ENCODE data around the gene ADGRF3.

DNA sequence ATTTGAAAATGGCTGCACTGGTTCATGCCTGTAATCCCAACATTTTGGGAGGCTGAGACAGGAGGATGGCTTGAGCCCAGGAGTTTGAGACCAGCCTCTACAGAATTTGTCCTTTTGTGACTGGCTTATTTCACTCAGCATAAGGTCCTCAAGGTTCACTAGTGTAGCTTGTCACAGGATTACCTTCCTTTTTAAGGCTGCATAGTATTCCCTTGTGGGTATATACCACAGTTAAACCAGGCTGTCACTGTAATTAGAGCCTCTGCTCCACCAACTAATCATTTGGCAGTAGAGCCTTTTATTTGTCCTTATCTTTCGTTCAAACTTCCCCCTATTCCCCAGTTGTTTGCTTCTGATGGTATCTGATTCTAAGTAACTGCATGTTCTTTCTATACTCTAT, 51.1 kb downstream of the ADGRF3 start:
- TF ChIP-seq, protein P1, sequence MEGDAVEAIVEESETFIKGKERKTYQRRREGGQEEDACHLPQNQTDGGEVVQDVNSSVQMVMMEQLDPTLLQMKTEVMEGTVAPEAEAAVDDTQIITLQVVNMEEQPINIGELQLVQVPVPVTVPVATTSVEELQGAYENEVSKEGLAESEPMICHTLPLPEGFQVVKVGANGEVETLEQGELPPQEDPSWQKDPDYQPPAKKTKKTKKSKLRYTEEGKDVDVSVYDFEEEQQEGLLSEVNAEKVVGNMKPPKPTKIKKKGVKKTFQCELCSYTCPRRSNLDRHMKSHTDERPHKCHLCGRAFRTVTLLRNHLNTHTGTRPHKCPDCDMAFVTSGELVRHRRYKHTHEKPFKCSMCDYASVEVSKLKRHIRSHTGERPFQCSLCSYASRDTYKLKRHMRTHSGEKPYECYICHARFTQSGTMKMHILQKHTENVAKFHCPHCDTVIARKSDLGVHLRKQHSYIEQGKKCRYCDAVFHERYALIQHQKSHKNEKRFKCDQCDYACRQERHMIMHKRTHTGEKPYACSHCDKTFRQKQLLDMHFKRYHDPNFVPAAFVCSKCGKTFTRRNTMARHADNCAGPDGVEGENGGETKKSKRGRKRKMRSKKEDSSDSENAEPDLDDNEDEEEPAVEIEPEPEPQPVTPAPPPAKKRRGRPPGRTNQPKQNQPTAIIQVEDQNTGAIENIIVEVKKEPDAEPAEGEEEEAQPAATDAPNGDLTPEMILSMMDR (IDR thresholded peaks at IDR 0.05): no peak
- TF ChIP-seq POLR2AphosphoS5 (IDR thresholded peaks at IDR 0.05; ENCODE audit: low read depth, low read length): no peak
